Activated naive CD4-positive, alpha-beta T cell treated with anti-CD3 and anti-CD28 coated beads, Interleukin-2, amount 50 U/mL, for 24 hours (primary cell): ENCODE results near the gene PDRG1.
A peak's percentile ranks its signal among the peaks of the same experiment; 100 is the strongest.

ENCODE experiments used
- H3K27ac Mint-ChIP-seq: one replicate; pipeline ENCODE4 v1.8.0; 2021; ENCODE audit warnings: mild to moderate bottlenecking, mixed read lengths
- H3K27me3 Mint-ChIP-seq: one replicate; pipeline ENCODE4 v1.8.0; 2021; ENCODE audit warnings: mixed read lengths
- H3K36me3 Mint-ChIP-seq: one replicate; pipeline ENCODE4 v1.8.0; 2021; ENCODE audit warnings: mixed read lengths
- H3K4me1 Mint-ChIP-seq: one replicate; pipeline ENCODE4 v1.8.0; 2021; ENCODE audit warnings: mixed read lengths
- H3K4me3 Mint-ChIP-seq: one replicate; pipeline ENCODE4 v1.8.0; 2021; ENCODE audit warnings: mild to moderate bottlenecking, mixed read lengths
- H3K9me3 Mint-ChIP-seq: one replicate; pipeline ENCODE4 v1.8.0; 2021; ENCODE audit warnings: mixed read lengths

Gene PDRG1

GRCh38 chr20:31951530-31952453 lies at the start of gene PDRG1:
PDRG1 (minus strand) TSS chr20:31952046; CDS start chr20:31951961, 85 bp downstream.
- no peaks in the 10 kb centered on the region for H3K27me3 Mint-ChIP-seq
- H3K27ac Mint-ChIP-seq: peak within 1 kb of the TSS; percentile 98
- H3K4me1 Mint-ChIP-seq: peaks cover 33% of the 10 kb centered on the region
- no peaks in the 10 kb centered on the region for H3K9me3 Mint-ChIP-seq
- peaks cover 11% of the 10 kb centered on the region for H3K36me3 Mint-ChIP-seq
- H3K4me3 Mint-ChIP-seq: peak within 1 kb of the TSS; percentile 97

GRCh38 chr20:31998246-31998645 lies 46.4 kb upstream of the PDRG1 start:
- no peaks in the 10 kb centered on the region for H3K4me1 Mint-ChIP-seq
- no peaks in the 10 kb centered on the region for H3K36me3 Mint-ChIP-seq
- H3K27me3 Mint-ChIP-seq: peaks cover 22% of the 10 kb centered on the region
- no peaks in the 10 kb centered on the region for H3K9me3 Mint-ChIP-seq
- no peak overlapping the region for H3K4me3 Mint-ChIP-seq
- H3K27ac Mint-ChIP-seq: no peak overlapping the region

GRCh38 chr20:31996996-31997395 lies 45.1 kb upstream of the PDRG1 start:
- Mint-ChIP-seq H3K27me3 (peaks cover 24% of the 10 kb centered on the region), H3K4me3 (no peak overlapping the region), H3K27ac (no peak overlapping the region), H3K4me1 (no peaks in the 10 kb centered on the region), H3K36me3 (no peaks in the 10 kb centered on the region), H3K9me3 (no peaks in the 10 kb centered on the region)

GRCh38 chr20:31992086-31992485 lies 40.2 kb upstream of the PDRG1 start:
- no peaks in the 10 kb centered on the region for H3K4me1 Mint-ChIP-seq
- no peaks in the 10 kb centered on the region for H3K9me3 Mint-ChIP-seq
- H3K27ac Mint-ChIP-seq: no peak overlapping the region
- H3K36me3 Mint-ChIP-seq: no peaks in the 10 kb centered on the region
- no peak overlapping the region for H3K4me3 Mint-ChIP-seq
- peaks cover 24% of the 10 kb centered on the region for H3K27me3 Mint-ChIP-seq

- Mint-ChIP-seq H3K4me1 (no peaks in the 10 kb centered on the region), H3K4me3 (no peak overlapping the region), H3K27ac (no peak overlapping the region), H3K9me3 (no peaks in the 10 kb centered on the region), H3K36me3 (no peaks in the 10 kb centered on the region), H3K27me3 (peaks cover 18% of the 10 kb centered on the region)
Observed at GRCh38 chr20:31991339-31991705, 39.5 kb upstream of the PDRG1 start.

GRCh38 chr20:31990641-31991338 lies 38.9 kb upstream of the PDRG1 start:
- no peaks in the 10 kb centered on the region for H3K36me3 Mint-ChIP-seq
- H3K27me3 Mint-ChIP-seq: peaks cover 14% of the 10 kb centered on the region
- H3K9me3 Mint-ChIP-seq: no peaks in the 10 kb centered on the region
- H3K27ac Mint-ChIP-seq: no peak overlapping the region
- no peak overlapping the region for H3K4me3 Mint-ChIP-seq
- no peaks in the 10 kb centered on the region for H3K4me1 Mint-ChIP-seq

- H3K9me3 Mint-ChIP-seq: no peaks in the 10 kb centered on the region
- H3K4me1 Mint-ChIP-seq: no peaks in the 10 kb centered on the region
- H3K27me3 Mint-ChIP-seq: peaks cover 10% of the 10 kb centered on the region
- H3K27ac Mint-ChIP-seq: no peak overlapping the region
- no peaks in the 10 kb centered on the region for H3K36me3 Mint-ChIP-seq
- H3K4me3 Mint-ChIP-seq: no peak overlapping the region
Observed at GRCh38 chr20:31989030-31989645, 37.3 kb upstream of the PDRG1 start.

GRCh38 chr20:31988430-31989015 lies 36.7 kb upstream of the PDRG1 start:
- H3K4me1 Mint-ChIP-seq: no peaks in the 10 kb centered on the region
- H3K27me3 Mint-ChIP-seq: peaks cover 5% of the 10 kb centered on the region
- no peaks in the 10 kb centered on the region for H3K9me3 Mint-ChIP-seq
- no peak overlapping the region for H3K4me3 Mint-ChIP-seq
- H3K36me3 Mint-ChIP-seq: no peaks in the 10 kb centered on the region
- H3K27ac Mint-ChIP-seq: no peak overlapping the region

GRCh38 chr20:31987744-31988143 lies 35.9 kb upstream of the PDRG1 start:
- Mint-ChIP-seq H3K4me3 (no peak overlapping the region), H3K27ac (no peak overlapping the region), H3K9me3 (no peaks in the 10 kb centered on the region), H3K36me3 (no peaks in the 10 kb centered on the region), H3K27me3 (no peaks in the 10 kb centered on the region), H3K4me1 (no peaks in the 10 kb centered on the region)

GRCh38 chr20:31984981-31985471 lies 33.2 kb upstream of the PDRG1 start:
- Mint-ChIP-seq H3K27me3 (no peaks in the 10 kb centered on the region), H3K27ac (no peak overlapping the region), H3K4me3 (no peak overlapping the region), H3K36me3 (no peaks in the 10 kb centered on the region), H3K4me1 (no peaks in the 10 kb centered on the region), H3K9me3 (no peaks in the 10 kb centered on the region)

GRCh38 chr20:31981784-31982183 lies 29.9 kb upstream of the PDRG1 start:
- Mint-ChIP-seq H3K4me1 (no peaks in the 10 kb centered on the region), H3K4me3 (no peak overlapping the region), H3K9me3 (no peaks in the 10 kb centered on the region), H3K27me3 (peaks cover 1% of the 10 kb centered on the region), H3K27ac (no peak overlapping the region), H3K36me3 (no peaks in the 10 kb centered on the region)

- Mint-ChIP-seq H3K27me3 (peaks cover 7% of the 10 kb centered on the region), H3K36me3 (no peaks in the 10 kb centered on the region), H3K4me3 (no peak overlapping the region), H3K27ac (no peak overlapping the region), H3K4me1 (no peaks in the 10 kb centered on the region), H3K9me3 (no peaks in the 10 kb centered on the region)
Observed at GRCh38 chr20:31979713-31980426, 28.0 kb upstream of the PDRG1 start.

- peaks cover 9% of the 10 kb centered on the region for H3K27me3 Mint-ChIP-seq
- H3K27ac Mint-ChIP-seq: no peak overlapping the region
- H3K4me1 Mint-ChIP-seq: no peaks in the 10 kb centered on the region
- H3K9me3 Mint-ChIP-seq: no peaks in the 10 kb centered on the region
- no peaks in the 10 kb centered on the region for H3K36me3 Mint-ChIP-seq
- H3K4me3 Mint-ChIP-seq: no peak overlapping the region
Observed at GRCh38 chr20:31977080-31977479, 25.2 kb upstream of the PDRG1 start.

- Mint-ChIP-seq H3K36me3 (no peaks in the 10 kb centered on the region), H3K4me1 (no peaks in the 10 kb centered on the region), H3K27me3 (peaks cover 13% of the 10 kb centered on the region), H3K9me3 (no peaks in the 10 kb centered on the region), H3K27ac (no peak overlapping the region), H3K4me3 (no peak overlapping the region)
Observed at GRCh38 chr20:31975874-31976273, 24.0 kb upstream of the PDRG1 start.

- Mint-ChIP-seq H3K27me3 (peaks cover 18% of the 10 kb centered on the region), H3K36me3 (no peaks in the 10 kb centered on the region), H3K27ac (no peak overlapping the region), H3K9me3 (no peaks in the 10 kb centered on the region), H3K4me1 (no peaks in the 10 kb centered on the region), H3K4me3 (no peak overlapping the region)
Observed at GRCh38 chr20:31974951-31975487, 23.2 kb upstream of the PDRG1 start.
